T47D (cell line): ENCODE data around the gene C1orf21.

Experiments used
- DNase-seq, 2 experiments: peaks; one replicate each; pipeline versions ENCODE4 v3.0.0 to v3.0.0-alpha.2; 2011 to 2012; ENCODE audit warnings: low read depth in 1 of 2, low spot score in 1 of 2
- JUND ChIP-seq: IDR thresholded peaks from 2 replicates; pipeline ENCODE4 v1.6.1; 2012; ENCODE audit warnings: low read depth
- in situ Hi-C: cut with HindIII; loops from 2 replicates; pipeline ENCODE4 v1.10.0; 2016; ENCODE audit warnings: low sequenced_read_pairs, low pct_unique_long_range_greater_than_20kb

C1orf21 gene

DNA sequence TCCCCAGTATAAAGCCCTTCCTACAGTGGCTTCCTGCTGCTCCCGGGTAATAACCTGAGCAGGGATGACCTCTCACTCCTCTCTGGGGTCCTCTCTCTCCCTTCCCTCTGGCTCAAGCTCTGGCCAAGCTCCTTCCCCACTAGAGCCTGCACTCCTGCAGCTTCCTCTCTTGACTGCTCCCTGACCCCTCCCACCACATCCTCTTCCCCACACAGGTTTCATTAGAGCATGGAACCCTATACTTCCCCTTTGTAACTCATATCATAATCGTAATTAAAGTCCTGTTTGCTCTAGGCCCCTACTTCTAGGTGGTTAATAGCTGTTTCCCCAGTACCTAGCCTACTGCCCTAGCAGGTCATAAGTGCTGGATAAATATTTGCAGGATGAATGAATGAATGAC, 146.2 kb downstream of the C1orf21 start:
- no peak for DNase-seq
- no peak for TF ChIP-seq JUND
- in situ Hi-C loops: no loop called here

DNA sequence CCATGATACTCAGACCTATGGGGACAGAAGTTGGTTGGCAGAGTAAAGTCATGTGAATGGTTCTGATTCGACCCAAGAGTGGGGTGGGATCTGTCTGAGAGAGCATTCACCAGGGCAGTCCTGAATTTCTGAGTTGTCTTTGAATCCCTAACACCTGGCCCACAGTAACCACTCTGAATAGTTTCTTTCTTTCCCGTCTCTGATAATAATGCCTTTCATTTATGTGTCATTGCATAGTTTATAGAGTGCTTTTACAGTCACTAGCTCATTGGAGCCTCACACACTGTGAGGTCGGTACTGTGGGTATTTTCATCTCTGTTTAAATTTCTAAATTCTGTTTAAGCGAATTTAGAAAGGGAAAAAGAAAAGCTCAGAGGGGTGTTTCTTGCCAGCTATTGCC, 147.1 kb downstream of the C1orf21 start:
- no peak for TF ChIP-seq JUND
- in situ Hi-C loops: no loop called here
- DNase-seq: no peak

DNA sequence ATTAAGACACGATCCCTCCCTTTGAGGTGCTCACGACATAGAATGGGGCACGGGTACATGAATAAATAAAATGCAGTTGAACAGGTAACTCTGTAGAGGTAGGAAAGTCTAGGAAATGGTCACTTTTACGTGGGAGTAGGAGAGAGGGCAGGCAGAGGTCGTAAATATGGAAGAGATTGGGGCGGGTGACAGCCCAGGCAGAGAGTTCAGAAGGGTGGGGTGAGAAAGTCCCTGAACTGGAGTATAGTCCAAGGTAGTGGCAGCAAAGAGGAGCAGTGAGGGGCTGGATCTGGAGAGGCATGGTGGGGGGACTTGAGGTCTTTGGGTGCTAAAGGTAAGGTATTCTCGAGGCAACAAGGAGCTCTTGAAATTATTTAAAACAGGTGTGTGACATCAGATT, 147.9 kb downstream of the C1orf21 start:
- no peak for DNase-seq
- in situ Hi-C loops: no loop called here
- TF ChIP-seq JUND: no peak

DNA sequence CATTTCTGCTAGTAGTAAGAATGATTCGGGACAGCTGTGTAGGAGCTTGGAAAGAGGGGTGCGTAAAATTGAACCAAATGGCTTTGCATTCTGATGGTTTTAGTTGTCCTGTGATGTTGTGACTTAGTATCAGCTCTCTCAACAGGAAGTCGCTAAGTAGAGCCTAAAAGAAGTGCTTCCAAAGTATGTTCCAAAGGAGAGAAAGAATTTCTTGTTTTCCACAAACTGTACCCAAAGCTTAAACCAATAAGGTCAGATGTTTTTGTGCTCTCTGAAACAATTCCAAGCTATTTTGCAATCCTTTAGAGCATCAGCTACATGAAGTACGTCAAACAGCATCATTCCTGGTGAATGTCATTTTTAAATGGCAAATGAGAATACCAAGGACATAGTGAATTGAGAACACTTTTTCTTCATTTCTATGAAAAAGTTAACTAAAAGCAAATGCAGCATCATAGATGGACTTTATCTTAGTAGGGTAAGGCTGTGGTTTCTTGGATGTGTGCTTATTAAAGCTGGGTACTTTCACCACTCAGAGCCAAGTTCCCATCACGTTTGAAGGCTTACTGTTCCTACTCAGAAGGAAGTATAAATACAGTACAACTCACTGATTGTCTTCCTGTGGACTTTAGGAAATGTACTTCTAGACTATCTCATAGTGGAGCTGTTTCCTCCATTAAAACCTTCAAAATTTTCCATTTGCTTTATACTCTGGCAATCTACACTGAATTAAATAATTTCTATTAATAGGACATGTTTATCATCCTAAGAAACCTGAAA, 148.6 kb downstream of the C1orf21 start:
- no peak for DNase-seq
- no peak for TF ChIP-seq JUND
- in situ Hi-C loops: no loop called here

DNA sequence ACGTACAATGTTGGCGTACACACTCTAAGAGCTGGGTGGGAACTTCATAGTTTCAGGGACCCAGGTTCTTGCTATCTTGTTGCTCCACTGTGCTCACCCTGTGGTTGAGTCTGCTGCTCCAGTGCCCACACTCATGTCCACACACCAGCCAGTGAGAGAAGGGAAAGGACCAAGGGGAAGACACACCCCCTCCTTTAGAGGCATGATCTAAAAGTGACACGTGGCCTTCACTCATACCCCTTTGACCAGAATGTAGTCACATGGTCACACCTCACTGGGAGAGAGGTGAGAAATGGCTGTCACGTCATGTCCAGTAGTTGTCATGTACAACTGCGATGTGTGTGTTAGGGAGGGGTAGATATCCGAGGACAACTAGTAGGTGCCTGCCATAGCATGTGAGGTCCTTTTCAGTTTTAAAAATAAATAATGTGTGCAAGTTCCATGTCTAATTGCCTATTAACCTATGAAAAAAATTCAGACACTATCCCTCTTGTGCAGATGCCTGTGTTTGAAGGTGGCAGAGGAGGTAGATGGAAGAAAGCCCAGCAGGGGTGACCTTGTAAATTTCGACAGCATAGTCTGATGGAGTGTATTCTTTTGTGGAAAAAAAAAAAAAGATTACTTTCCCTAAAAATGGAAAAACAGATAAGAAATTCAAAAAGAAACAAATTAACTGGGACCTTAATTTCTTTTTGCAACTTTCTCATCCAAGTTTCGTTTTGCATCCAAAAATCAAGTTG, 149.6 kb downstream of the C1orf21 start:
- no peak for DNase-seq
- in situ Hi-C loops: no loop called here
- no peak for TF ChIP-seq JUND

DNA sequence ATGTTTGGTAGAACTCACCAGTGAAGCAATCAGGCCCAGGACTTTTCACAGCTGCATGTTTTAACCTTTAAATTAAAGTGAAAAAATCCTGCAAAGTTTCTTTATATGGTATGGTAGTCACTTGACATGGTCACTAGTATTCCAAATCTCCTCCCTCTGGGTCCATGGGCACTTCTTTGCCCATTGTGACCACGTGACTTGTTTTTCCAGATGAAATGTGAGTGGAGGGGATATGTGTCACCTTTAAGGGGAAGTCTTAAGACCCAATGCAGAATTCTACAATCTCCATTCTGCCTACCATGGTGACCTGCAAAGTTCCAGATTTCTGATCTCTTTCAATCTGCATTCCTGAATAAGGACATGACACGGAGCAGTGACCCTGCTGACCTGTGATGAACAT, 152.8 kb downstream of the C1orf21 start:
- in situ Hi-C loops: no loop called here
- TF ChIP-seq JUND: no peak

DNA sequence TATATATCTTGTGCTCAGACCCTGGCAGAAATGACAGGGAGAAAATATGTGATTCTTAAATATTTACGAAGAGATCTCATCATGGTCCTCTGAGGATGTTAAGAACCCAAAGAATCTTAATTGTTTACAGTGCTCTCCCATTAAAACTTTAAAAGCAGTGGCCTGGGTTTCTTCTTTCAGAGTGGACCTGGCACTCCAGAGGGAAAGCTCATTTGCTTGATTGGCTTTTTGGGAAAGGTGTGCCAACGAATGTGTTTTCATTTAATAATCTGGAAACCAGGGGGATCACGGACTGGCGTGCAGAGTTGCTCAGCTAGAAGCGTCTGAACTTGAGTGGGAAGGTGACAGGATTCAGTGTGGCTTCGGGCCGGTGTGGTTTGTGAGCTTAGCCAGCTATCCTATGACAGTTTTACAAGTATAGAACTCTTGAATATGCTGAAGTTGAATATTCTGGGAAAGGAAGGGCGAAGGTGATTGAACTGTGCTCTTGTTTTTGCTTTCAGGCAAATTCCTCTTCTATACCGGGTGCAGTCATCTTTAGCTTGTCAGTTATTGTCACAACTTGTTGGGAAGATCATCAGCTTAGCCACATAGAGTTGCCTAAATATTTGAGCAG, 154.8 kb downstream of the C1orf21 start:
- no peak for TF ChIP-seq JUND
- no peak for DNase-seq

More for the DNA sequence above, 152.8 kb downstream of the C1orf21 start:
- DNase-seq: no peak

DNA sequence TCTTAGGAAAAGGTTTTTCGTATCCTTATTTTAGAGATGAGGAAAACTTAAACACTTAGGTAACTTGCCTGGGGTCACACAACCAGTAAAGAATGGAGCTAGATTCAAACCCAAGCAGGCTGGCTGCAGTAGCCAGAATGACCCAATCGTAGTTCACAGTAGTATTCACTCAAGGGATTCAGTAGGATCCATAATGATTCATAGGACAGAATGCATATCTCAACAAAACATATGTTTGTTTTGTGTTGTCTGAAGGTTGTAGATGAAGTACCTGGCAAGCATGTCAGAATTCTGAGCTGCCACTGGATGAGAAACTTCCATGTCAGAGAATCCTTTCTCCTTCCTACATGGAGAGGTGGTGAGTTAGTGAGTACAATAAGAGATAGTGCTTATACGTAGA, 155.5 kb downstream of the C1orf21 start:
- in situ Hi-C loops: no loop called here
- no peak for DNase-seq

More for the DNA sequence above, 154.8 kb downstream of the C1orf21 start:
- in situ Hi-C loops: no loop called here

DNA sequence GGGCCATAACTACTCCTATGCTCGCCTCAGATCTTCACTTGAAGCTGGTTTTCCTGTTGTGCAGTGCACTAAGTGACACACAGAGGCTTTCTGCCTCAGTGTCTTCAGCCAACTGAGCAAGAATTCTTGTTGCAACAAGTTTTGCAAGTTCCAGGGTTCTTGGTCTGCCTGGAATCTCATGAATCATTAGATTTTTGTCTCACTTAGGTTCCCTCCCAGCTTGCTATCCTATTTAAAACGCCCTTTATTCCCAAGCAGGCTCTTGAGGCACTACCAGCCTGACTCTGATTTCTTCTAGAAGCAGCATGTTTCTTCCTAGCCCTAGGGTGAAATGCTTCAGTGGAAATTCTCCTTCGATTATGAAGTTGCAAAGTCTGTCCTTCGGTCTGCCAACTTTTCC, 158.8 kb downstream of the C1orf21 start:
- no peak for TF ChIP-seq JUND
- in situ Hi-C loops: no loop called here
- peak in 1 of 2 experiments; percentile 25 for DNase-seq

More for the DNA sequence above, 155.5 kb downstream of the C1orf21 start:
- TF ChIP-seq JUND: no peak

DNA sequence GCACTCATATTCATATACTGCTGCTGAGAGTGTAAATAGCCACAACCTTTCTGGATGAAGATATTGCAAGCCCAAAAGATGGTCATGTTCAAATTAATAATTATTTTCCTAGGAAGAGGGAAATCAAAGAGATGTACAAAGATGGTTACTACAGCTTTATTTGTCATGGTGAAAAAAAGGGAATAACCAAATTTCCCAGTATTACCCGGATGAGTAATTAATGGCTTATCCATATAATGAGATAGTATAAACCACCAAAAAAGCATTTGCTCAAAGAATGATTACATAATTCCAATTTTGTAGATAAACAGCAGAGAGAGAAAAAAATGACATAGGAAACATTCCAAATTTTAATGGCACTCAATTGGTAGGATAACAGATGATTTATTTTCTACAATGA, 165.6 kb downstream of the C1orf21 start:
- DNase-seq: no peak
- in situ Hi-C loops: no loop called here
- no peak for TF ChIP-seq JUND

DNA sequence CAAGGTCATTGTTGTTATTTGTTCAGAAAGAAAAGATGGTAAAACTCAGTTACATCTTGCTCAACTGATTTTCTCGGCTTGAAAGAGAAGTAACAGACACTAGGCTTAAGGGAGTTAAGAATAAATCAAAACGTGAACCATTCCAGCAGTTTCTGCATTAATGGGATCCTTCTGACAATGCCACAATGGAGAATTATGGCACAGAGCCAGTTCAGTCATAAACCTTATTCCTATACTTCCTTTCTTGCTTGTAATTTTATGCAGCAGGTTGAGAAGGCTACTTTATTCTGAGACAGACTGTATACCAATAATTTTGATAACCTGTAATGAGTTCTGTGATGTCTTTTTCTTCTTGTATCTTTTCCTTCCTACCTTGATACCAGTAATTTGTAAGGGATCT, 167.0 kb downstream of the C1orf21 start:
- in situ Hi-C loops: no loop called here
- TF ChIP-seq JUND: no peak
- no peak for DNase-seq

DNA sequence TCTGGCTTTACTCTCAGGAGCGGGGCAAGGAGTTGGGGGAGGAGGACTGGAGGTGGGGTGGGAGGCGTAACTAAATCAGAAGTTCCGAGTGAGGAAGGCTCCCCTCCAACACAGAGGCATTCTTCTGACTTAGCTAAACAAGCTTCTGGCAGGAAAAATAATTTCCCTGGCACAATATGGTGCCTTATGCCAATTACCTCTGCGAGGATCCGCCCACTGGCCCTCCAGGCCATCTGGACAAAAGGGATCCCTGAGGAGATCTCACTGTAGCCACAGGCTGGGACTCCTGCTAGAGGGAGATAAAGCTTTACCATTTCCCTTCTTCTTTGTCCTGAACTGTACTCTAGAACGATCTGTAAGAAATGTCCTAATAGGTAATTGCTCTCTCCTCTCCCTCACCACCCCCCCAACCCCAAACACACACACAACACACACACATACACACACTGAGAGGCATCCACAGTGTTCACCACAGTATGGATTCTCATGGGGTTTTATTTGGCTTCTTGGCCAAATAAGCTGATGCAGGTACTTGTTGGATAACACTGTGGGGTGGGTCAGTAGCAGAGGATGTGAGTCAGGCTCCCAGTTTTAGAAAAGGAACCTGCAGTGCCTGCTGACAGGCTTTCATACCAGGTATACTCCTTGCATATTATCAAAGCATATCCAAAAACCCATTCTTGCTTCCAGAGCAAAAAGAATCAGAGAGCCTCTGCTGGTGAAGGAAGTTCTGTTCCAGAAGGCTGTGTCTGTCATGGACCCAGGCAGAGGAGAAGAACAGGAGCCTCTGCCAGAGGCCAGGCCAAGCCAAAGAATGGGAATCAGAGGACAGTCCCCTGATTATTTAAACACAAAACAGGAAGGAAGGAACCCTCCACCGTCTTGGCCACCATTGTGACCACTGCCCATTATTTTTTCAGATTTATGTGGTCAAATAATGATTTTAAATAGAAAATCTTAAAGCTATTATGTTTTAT, 169.1 kb downstream of the C1orf21 start:
- in situ Hi-C loops: no loop called here
- no peak for TF ChIP-seq JUND
- DNase-seq: no peak
